Panc1 (cell line): ENCODE measurements around the gene NFATC1. TPM values are rescaled to one million over a fixed set of nuclear protein-coding genes. Genes with fewer than 3 reads are reported as not detected.

ENCODE experiments used
- ATAC-seq: fragments of 200-7000 bp; cut with Tn5 transposase; 2 replicates; pipeline ENCODE4 v1.9.1; 2020; ENCODE audit warnings: mild to moderate bottlenecking, moderate library complexity
- BruUV-seq: library from RNA; stranded (reverse); fragments of 400-500 nt; replicated peaks from 2 replicates; lab custom pipeline; 2021; lab: Mats Ljungman, UMichigan
- CTCF ChIA-PET: fragments of 300-600 bp; sonication (Branson Sonifier 250); formaldehyde crosslinking; loops from one replicate; lab custom pipeline; 2022; ENCODE audit warnings: antibody characterized with exemption; lab: Charles Lee
- POLR2A ChIA-PET: fragments of 300-600 bp; sonication (Branson Sonifier 250); formaldehyde crosslinking; loops from one replicate; lab custom pipeline; 2022; ENCODE audit warnings: antibody characterized with exemption; lab: Charles Lee
- DNase-seq: peaks from one replicate; pipeline ENCODE4 v3.0.0-alpha.2; 2010; ENCODE audit warnings: low read depth, low spot score
- H3K27ac ChIP-seq: 2 replicates; pipeline ENCODE4 v1.5.1; 2011; ENCODE audit warnings: mild to moderate bottlenecking, low read length, inconsistent platforms
- H3K27me3 ChIP-seq: fragments of 200-500 bp; sonication (Bioruptor generic); 2 replicates; pipeline ENCODE4 v1.6.0; 2014; ENCODE audit warnings: low read length, inconsistent platforms; ENCODE audit not compliant: control insufficient read depth, insufficient read depth
- H3K36me3 ChIP-seq: fragments of 200-500 bp; sonication (Bioruptor generic); 2 replicates; pipeline ENCODE4 v1.5.1; 2014; ENCODE audit warnings: inconsistent platforms, mild to moderate bottlenecking, low read length, moderate library complexity; ENCODE audit not compliant: control insufficient read depth, insufficient read depth
- H3K4me1 ChIP-seq: 2 replicates; pipeline ENCODE4 v1.5.1; 2011; ENCODE audit warnings: inconsistent platforms, mild to moderate bottlenecking, low read length, moderate library complexity; ENCODE audit not compliant: control insufficient read depth, insufficient read depth
- H3K4me3 ChIP-seq, 2 experiments: 2 replicates each; pipeline ENCODE4 v1.5.1; 2011 to 2012; ENCODE audit warnings: low read depth in 2 of 2, low read length in 2 of 2, mild to moderate bottlenecking in 2 of 2, inconsistent platforms in 1 of 2, moderate library complexity in 1 of 2
- H3K9me3 ChIP-seq: fragments of 200-500 bp; sonication (Bioruptor generic); 2 replicates; pipeline ENCODE4 v1.5.1; 2014; ENCODE audit warnings: low read depth, mild to moderate bottlenecking, inconsistent platforms, low read length, moderate library complexity; ENCODE audit not compliant: control insufficient read depth, insufficient read depth
- CTCF ChIP-seq: fragments of 450-650 bp; IDR thresholded peaks from 2 replicates; pipeline ENCODE4 v1.5.1; 2017; ENCODE audit warnings: mild to moderate bottlenecking
- POLR2AphosphoS5 ChIP-seq: IDR thresholded peaks from 2 replicates; pipeline ENCODE4 v1.6.1; 2012; ENCODE audit warnings: mild to moderate bottlenecking, low read depth, low read length, moderate library complexity
- REST ChIP-seq, 2 experiments: IDR thresholded peaks; 2 replicates each; pipeline ENCODE4 v1.6.1; 2011 to 2012; ENCODE audit warnings: low read depth in 2 of 2, control low read depth in 1 of 2, low read length in 1 of 2, mild to moderate bottlenecking in 1 of 2, moderate library complexity in 1 of 2; ENCODE audit not compliant: insufficient read depth in 1 of 2
- SIN3A ChIP-seq: IDR thresholded peaks from 2 replicates; pipeline ENCODE4 v1.6.1; 2012; ENCODE audit warnings: low read depth, mild to moderate bottlenecking, low read length, moderate library complexity, borderline replicate concordance; ENCODE audit not compliant: insufficient read depth
- TCF7L2 ChIP-seq: IDR thresholded peaks from 2 replicates; pipeline ENCODE4 v1.6.1; 2011; ENCODE audit warnings: mild to moderate bottlenecking, low read depth, low read length, inconsistent platforms
- in situ Hi-C: cut with HindIII; loops from 2 replicates; pipeline ENCODE4 v1.10.0; 2016; ENCODE audit warnings: low sequenced_read_pairs, low pct_unique_long_range_greater_than_20kb
- intact Hi-C: fragments of 100-400 bp; cut with micrococcal nuclease; formaldehyde crosslinking; loops from one replicate; pipeline ENCODE4 v1.10.0; 2022; ENCODE audit not compliant: unreplicated experiment
- total RNA-seq: library from RNA; stranded (reverse); gene quantifications from one replicate; pipeline ENCODE4 v1.2.1, GENCODE V29; 2021; ENCODE audit not compliant: unreplicated experiment

The NFATC1 gene
- total RNA-seq, 1 experiment from 2014 or later, result 30.8 TPM

GRCh38 chr18:79573921-79574491 lies 178.3 kb downstream of the NFATC1 start:
- TF ChIP-seq POLR2AphosphoS5, result no peak
- no peak for TF ChIP-seq REST (IDR thresholded peaks at IDR 0.05; ENCODE audit: insufficient read depth in 1 of 2, low read depth in 2 of 2, low read length in 1 of 2)
- TF ChIP-seq TCF7L2, result no peak
- no peak for TF ChIP-seq SIN3A
- TF ChIP-seq CTCF, result no peak
- Histone ChIP-seq H3K9me3 (peaks cover 8% of the 10 kb centered on the region; the same call in 1 of the 2 replicates), H3K4me3 (no peak overlapping the region), H3K36me3 (no peaks in the 10 kb centered on the region), H3K4me1 (no peaks in the 10 kb centered on the region), H3K27me3 (peaks cover 5% of the 10 kb centered on the region; the same call in 1 of the 2 replicates), H3K27ac (no peak overlapping the region)
- POLR2A ChIA-PET, result no interaction called here
- in situ Hi-C loops (no loop called here), intact Hi-C loops (no loop called here)
- DNase-seq (no peak), ATAC-seq (no peak)
- BruUV-seq, result no TSS peak
- CTCF ChIA-PET, result no interaction called here

GRCh38 chr18:79574938-79575525 lies 179.3 kb downstream of the NFATC1 start:
- H3K4me3 ChIP-seq, result no peak overlapping the region
- TF ChIP-seq TCF7L2, result no peak
- TF ChIP-seq REST (IDR thresholded peaks at IDR 0.05; ENCODE audit: insufficient read depth in 1 of 2, low read depth in 2 of 2, low read length in 1 of 2), result no peak
- TF ChIP-seq CTCF, result no peak
- no peak for TF ChIP-seq POLR2AphosphoS5
- TF ChIP-seq SIN3A, result no peak

More at GRCh38 chr18:79574938-79575525, 179.3 kb downstream of the NFATC1 start:
- CTCF ChIA-PET, result no interaction called here
- intact Hi-C loops, result no loop called here
- H3K9me3 ChIP-seq, result peaks cover 8% of the 10 kb centered on the region; the same call in 1 of the 2 replicates
- no peaks in the 10 kb centered on the region for H3K4me1 ChIP-seq
- in situ Hi-C loops, result no loop called here
- H3K27me3 ChIP-seq, result peaks cover 2% of the 10 kb centered on the region; the same call in 1 of the 2 replicates
- ATAC-seq, result no peak
- no peak overlapping the region for H3K27ac ChIP-seq
- DNase-seq, result no peak
- POLR2A ChIA-PET, result no interaction called here
- no peaks in the 10 kb centered on the region for H3K36me3 ChIP-seq
- BruUV-seq, result no TSS peak
